GM23338 (cell line): Measurements from ENCODE around the gene SERP2. TPM values are rescaled to one million over a fixed set of nuclear protein-coding genes. Genes with fewer than 3 reads are reported as not detected.

Experiments
- ATAC-seq: fragments of 200-7000 bp; cut with Tn5 transposase; 3 replicates; pipeline ENCODE4 v1.9.1; 2020
- DNase-seq: peaks from one replicate; pipeline ENCODE4 v3.0.0-alpha.2; 2015; ENCODE audit warnings: low spot score
- H2AFZ ChIP-seq: fragments of 200-600 bp; sonication (generic); 2 replicates; pipeline ENCODE4 v1.8.0; 2016; ENCODE audit warnings: antibody characterized with exemption, mild to moderate bottlenecking, moderate library complexity
- H3F3A ChIP-seq: fragments of 200-600 bp; sonication (generic); replicated peaks from 2 replicates; pipeline ENCODE4 v1.8.0; 2017; ENCODE audit warnings: antibody characterized with exemption, mixed run types, low read depth
- H3K27ac ChIP-seq: fragments of 200-600 bp; sonication (generic); 2 replicates; pipeline ENCODE4 v1.6.1; 2016; ENCODE audit warnings: low read depth
- H3K27me3 ChIP-seq: fragments of 200-600 bp; sonication (generic); 2 replicates; pipeline ENCODE4 v1.8.0; 2016; ENCODE audit warnings: mild to moderate bottlenecking, mixed run types, moderate library complexity; ENCODE audit not compliant: insufficient read depth
- H3K36me3 ChIP-seq: fragments of 200-600 bp; sonication (generic); 2 replicates; pipeline ENCODE4 v1.8.0; 2016; ENCODE audit warnings: mild to moderate bottlenecking; ENCODE audit not compliant: insufficient read depth
- H3K4me1 ChIP-seq: fragments of 200-600 bp; sonication (generic); 2 replicates; pipeline ENCODE4 v1.8.0; 2016; ENCODE audit warnings: mild to moderate bottlenecking, moderate library complexity; ENCODE audit not compliant: insufficient read depth
- H3K4me2 ChIP-seq: fragments of 200-600 bp; sonication (generic); 2 replicates; pipeline ENCODE4 v1.7.1; 2017; ENCODE audit warnings: mixed run types
- H3K4me3 ChIP-seq: fragments of 200-600 bp; sonication (generic); 2 replicates; pipeline ENCODE4 v1.6.1; 2016; ENCODE audit warnings: mixed run types
- H3K79me2 ChIP-seq: fragments of 200-600 bp; sonication (generic); replicated peaks from 2 replicates; pipeline ENCODE4 v1.8.0; 2017; ENCODE audit warnings: mild to moderate bottlenecking; ENCODE audit not compliant: insufficient read depth
- H3K9me2 ChIP-seq: fragments of 200-600 bp; sonication (generic); 2 replicates; pipeline ENCODE4 v1.8.0; 2017; ENCODE audit not compliant: insufficient read depth
- H4K20me1 ChIP-seq: fragments of 200-600 bp; sonication (generic); replicated peaks from 2 replicates; pipeline ENCODE4 v1.8.0; 2017; ENCODE audit warnings: mild to moderate bottlenecking; ENCODE audit not compliant: insufficient read depth
- H3K27ac Mint-ChIP-seq: 2 replicates; pipeline ENCODE4 v1.8.0; 2020; ENCODE audit warnings: inconsistent platforms, mild to moderate bottlenecking, moderate library complexity, mixed read lengths
- H3K27me3 Mint-ChIP-seq: 3 replicates; pipeline ENCODE4 v1.8.0; 2022; ENCODE audit warnings: low read depth, mild to moderate bottlenecking, moderate library complexity, mixed read lengths, inconsistent platforms; ENCODE audit not compliant: insufficient read depth, poor library complexity
- H3K36me3 Mint-ChIP-seq: 3 replicates; pipeline ENCODE4 v1.8.0; 2021; ENCODE audit warnings: low read depth, mild to moderate bottlenecking, inconsistent platforms, moderate library complexity, mixed read lengths
- H3K4me1 Mint-ChIP-seq: 3 replicates; pipeline ENCODE4 v1.8.0; 2020; ENCODE audit warnings: mild to moderate bottlenecking, inconsistent platforms, mixed read lengths
- H3K4me3 Mint-ChIP-seq: 3 replicates; pipeline ENCODE4 v1.8.0; 2021; ENCODE audit warnings: moderate library complexity, mild to moderate bottlenecking, inconsistent platforms, mixed read lengths
- H3K9me3 Mint-ChIP-seq: 3 replicates; pipeline ENCODE4 v1.8.0; 2020; ENCODE audit warnings: moderate library complexity, mild to moderate bottlenecking, inconsistent platforms, mixed read lengths
- CREB1 ChIP-seq: fragments of 250-450 bp; sonication (Bioruptor Pico); IDR thresholded peaks from 2 replicates; pipeline ENCODE4 v1.5.0; 2020; ENCODE audit warnings: low read depth, mild to moderate bottlenecking, moderate library complexity
- JUNB ChIP-seq: IDR thresholded peaks from one replicate; pipeline ENCODE4 v1.6.1; 2016; ENCODE audit warnings: antibody characterized with exemption; ENCODE audit not compliant: unreplicated experiment
- NANOG ChIP-seq: IDR thresholded peaks from 2 replicates; pipeline ENCODE4 v1.6.1; 2016; ENCODE audit warnings: antibody characterized with exemption, borderline replicate concordance
- POLR2AphosphoS5 ChIP-seq: IDR thresholded peaks from 2 replicates; pipeline ENCODE4 v1.6.1; 2016; ENCODE audit warnings: antibody characterized with exemption, low read depth
- STAT1 ChIP-seq: IDR thresholded peaks from one replicate; pipeline ENCODE4 v1.6.1; 2016; ENCODE audit warnings: antibody characterized with exemption; ENCODE audit not compliant: unreplicated experiment
- ZNF114 ChIP-seq: fragments of 250-450 bp; sonication (Bioruptor Pico); IDR thresholded peaks from 2 replicates; pipeline ENCODE4 v1.5.0; 2020; ENCODE audit warnings: mild to moderate bottlenecking, moderate library complexity
- ZNF331 ChIP-seq: fragments of 250-450 bp; sonication (Bioruptor Pico); IDR thresholded peaks from 2 replicates; pipeline ENCODE4 v1.5.0; 2020; ENCODE audit warnings: low read depth, mild to moderate bottlenecking, moderate library complexity
- polyA plus RNA-seq: library from polyadenylated mRNA; unstranded; fragments of >200 nt; fragmentation: Nextera tagmentation; extraction: Ambion mirVana; gene quantifications from 2 replicates; pipeline ENCODE4 v1.2.1, GENCODE V29; 2016
- total RNA-seq: library from RNA; depleted of rRNA; stranded (reverse); fragments of >200 nt; shearing (Covaris generic); gene quantifications from 2 replicates; pipeline ENCODE4 v1.2.3, GENCODE V29; 2014
- TF ChIP-seq, protein P1 (sequence below), 2 experiments: fragments of 200-600 bp in 1 of 2; sonication (generic) in 1 of 2; conservative IDR thresholded peaks; 2 replicates each; pipeline versions ENCODE4 v1.5.1 to v1.6.1; 2016 to 2017; ENCODE audit warnings: antibody characterized with exemption in 2 of 2, low read depth in 2 of 2, mild to moderate bottlenecking in 2 of 2, moderate library complexity in 1 of 2
- TF ChIP-seq, protein P2 (sequence below): IDR thresholded peaks from one replicate; pipeline ENCODE4 v1.6.1; 2018; ENCODE audit warnings: antibody characterized with exemption; ENCODE audit not compliant: unreplicated experiment

Gene SERP2
- total and polyA plus RNA-seq, 2 experiments from 2014 or later, result 0.59 to 3.4 TPM

DNA sequence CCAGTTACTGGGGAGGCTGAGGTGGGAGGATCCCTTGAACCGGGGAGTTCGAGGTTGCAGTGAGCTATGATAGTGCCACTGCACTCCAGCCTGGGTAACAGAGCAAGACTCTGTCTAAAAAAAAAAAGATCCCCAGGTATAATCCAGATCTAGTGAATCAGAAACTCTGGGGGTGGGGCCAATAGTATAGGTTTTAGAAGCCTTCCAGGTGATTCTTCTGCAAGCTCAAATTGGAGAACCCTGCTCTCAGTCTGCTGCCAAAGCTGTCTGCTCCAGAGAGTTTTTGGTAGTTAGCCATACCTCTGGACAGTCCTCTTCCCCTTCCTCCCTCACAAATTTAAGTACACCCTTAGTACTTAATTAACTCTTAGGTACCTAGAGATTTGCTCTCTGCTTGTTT lies 28.0 kb downstream of the SERP2 start:
- Histone ChIP-seq H3K9me2 (no peaks in the 10 kb centered on the region), H3K4me3 (no peak overlapping the region), H3K4me2 (no peak overlapping the region), H4K20me1 (no peaks in the 10 kb centered on the region), H3K36me3 (no peaks in the 10 kb centered on the region), H3K79me2 (no peaks in the 10 kb centered on the region), H3F3A (0 out of 2 replicates have a peak, but pooled peaks cover 4% of the 10 kb centered on the region), H2AFZ (no peak overlapping the region), H3K27me3 (no peaks in the 10 kb centered on the region), H3K27ac (no peak overlapping the region), H3K4me1 (peaks cover 58% of the 10 kb centered on the region)
- Mint-ChIP-seq H3K27ac (no peak overlapping the region), H3K9me3 (no peaks in the 10 kb centered on the region), H3K27me3 (peaks cover 8% of the 10 kb centered on the region), H3K4me1 (peaks cover 64% of the 10 kb centered on the region), H3K36me3 (no peaks in the 10 kb centered on the region), H3K4me3 (no peak overlapping the region)
- DNase-seq, result no peak
- ATAC-seq, result no peak
- TF ChIP-seq ZNF114 (CRISPR knock-in tag), result no peak
- TF ChIP-seq, protein P1, sequence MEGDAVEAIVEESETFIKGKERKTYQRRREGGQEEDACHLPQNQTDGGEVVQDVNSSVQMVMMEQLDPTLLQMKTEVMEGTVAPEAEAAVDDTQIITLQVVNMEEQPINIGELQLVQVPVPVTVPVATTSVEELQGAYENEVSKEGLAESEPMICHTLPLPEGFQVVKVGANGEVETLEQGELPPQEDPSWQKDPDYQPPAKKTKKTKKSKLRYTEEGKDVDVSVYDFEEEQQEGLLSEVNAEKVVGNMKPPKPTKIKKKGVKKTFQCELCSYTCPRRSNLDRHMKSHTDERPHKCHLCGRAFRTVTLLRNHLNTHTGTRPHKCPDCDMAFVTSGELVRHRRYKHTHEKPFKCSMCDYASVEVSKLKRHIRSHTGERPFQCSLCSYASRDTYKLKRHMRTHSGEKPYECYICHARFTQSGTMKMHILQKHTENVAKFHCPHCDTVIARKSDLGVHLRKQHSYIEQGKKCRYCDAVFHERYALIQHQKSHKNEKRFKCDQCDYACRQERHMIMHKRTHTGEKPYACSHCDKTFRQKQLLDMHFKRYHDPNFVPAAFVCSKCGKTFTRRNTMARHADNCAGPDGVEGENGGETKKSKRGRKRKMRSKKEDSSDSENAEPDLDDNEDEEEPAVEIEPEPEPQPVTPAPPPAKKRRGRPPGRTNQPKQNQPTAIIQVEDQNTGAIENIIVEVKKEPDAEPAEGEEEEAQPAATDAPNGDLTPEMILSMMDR (conservative IDR thresholded peaks at IDR 0.05; ENCODE audit: low read depth in 2 of 2), result no peak
- no peak for TF ChIP-seq STAT1
- TF ChIP-seq, protein P2, sequence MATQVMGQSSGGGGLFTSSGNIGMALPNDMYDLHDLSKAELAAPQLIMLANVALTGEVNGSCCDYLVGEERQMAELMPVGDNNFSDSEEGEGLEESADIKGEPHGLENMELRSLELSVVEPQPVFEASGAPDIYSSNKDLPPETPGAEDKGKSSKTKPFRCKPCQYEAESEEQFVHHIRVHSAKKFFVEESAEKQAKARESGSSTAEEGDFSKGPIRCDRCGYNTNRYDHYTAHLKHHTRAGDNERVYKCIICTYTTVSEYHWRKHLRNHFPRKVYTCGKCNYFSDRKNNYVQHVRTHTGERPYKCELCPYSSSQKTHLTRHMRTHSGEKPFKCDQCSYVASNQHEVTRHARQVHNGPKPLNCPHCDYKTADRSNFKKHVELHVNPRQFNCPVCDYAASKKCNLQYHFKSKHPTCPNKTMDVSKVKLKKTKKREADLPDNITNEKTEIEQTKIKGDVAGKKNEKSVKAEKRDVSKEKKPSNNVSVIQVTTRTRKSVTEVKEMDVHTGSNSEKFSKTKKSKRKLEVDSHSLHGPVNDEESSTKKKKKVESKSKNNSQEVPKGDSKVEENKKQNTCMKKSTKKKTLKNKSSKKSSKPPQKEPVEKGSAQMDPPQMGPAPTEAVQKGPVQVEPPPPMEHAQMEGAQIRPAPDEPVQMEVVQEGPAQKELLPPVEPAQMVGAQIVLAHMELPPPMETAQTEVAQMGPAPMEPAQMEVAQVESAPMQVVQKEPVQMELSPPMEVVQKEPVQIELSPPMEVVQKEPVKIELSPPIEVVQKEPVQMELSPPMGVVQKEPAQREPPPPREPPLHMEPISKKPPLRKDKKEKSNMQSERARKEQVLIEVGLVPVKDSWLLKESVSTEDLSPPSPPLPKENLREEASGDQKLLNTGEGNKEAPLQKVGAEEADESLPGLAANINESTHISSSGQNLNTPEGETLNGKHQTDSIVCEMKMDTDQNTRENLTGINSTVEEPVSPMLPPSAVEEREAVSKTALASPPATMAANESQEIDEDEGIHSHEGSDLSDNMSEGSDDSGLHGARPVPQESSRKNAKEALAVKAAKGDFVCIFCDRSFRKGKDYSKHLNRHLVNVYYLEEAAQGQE, result no peak
- TF ChIP-seq NANOG, result no peak
- no peak for TF ChIP-seq ZNF331 (CRISPR knock-in tag)
- TF ChIP-seq POLR2AphosphoS5, result no peak

GRCh38 chr13:44402899-44403445 lies 29.3 kb downstream of the SERP2 start:
- Histone ChIP-seq H4K20me1 (no peaks in the 10 kb centered on the region), H3K27ac (0 out of 2 replicates have a peak overlapping the region, but pooled peaks have one; percentile 70), H3K36me3 (no peaks in the 10 kb centered on the region), H3F3A (0 out of 2 replicates have a peak, but pooled peaks cover 2% of the 10 kb centered on the region), H3K4me3 (peak overlapping the region; percentile 28; the same call in 1 of the 2 replicates), H3K4me2 (peak overlapping the region; percentile 85), H3K4me1 (peaks cover 69% of the 10 kb centered on the region), H3K9me2 (no peaks in the 10 kb centered on the region), H2AFZ (peak overlapping the region; percentile 94), H3K27me3 (no peaks in the 10 kb centered on the region), H3K79me2 (no peaks in the 10 kb centered on the region)
- peak; percentile 21 for DNase-seq
- Mint-ChIP-seq H3K9me3 (no peaks in the 10 kb centered on the region), H3K36me3 (no peaks in the 10 kb centered on the region), H3K27me3 (peaks cover 5% of the 10 kb centered on the region), H3K4me3 (peak overlapping the region; percentile 47; the same call in 1 of the 3 replicates), H3K27ac (peak overlapping the region; percentile 24; the same call in 1 of the 2 replicates), H3K4me1 (peaks cover 65% of the 10 kb centered on the region)
- peak; percentile 20 for ATAC-seq
- TF ChIP-seq, protein P1 (conservative IDR thresholded peaks at IDR 0.05; ENCODE audit: low read depth in 2 of 2), result no peak
- no peak for TF ChIP-seq CREB1 (CRISPR knock-in tag)
- no peak for TF ChIP-seq NANOG
- TF ChIP-seq JUNB, result no peak
- no peak for TF ChIP-seq STAT1
